Astrocyte (in vitro differentiated cells and primary cell): ENCODE measurements around the gene ARHGEF11. TPM values are rescaled to one million over a fixed set of nuclear protein-coding genes. Genes with fewer than 3 reads are reported as not detected.

Source experiments
- DNase-seq: peaks from one replicate; pipeline ENCODE4 v3.0.0-alpha.2; 2010; ENCODE audit warnings: low read depth
- FAIRE-seq: peaks from 2 replicates; lab custom pipeline; 2011; peaks lifted over from hg19 to GRCh38; lab: Jason Lieb, UNC
- H2AFZ ChIP-seq: 2 replicates; pipeline ENCODE4 v1.6.0; 2012; ENCODE audit warnings: low read depth, low read length, inconsistent platforms
- H3K27ac ChIP-seq: 2 replicates; pipeline ENCODE4 v1.5.1; 2011; ENCODE audit warnings: low read depth, low read length, inconsistent platforms
- H3K27me3 ChIP-seq: 2 replicates; pipeline ENCODE4 v1.6.0; 2011; ENCODE audit warnings: low read length, inconsistent platforms; ENCODE audit not compliant: insufficient read depth
- H3K36me3 ChIP-seq: 2 replicates; pipeline ENCODE4 v1.5.1; 2011; ENCODE audit warnings: low read length, inconsistent platforms; ENCODE audit not compliant: insufficient read depth
- H3K4me1 ChIP-seq: 2 replicates; pipeline ENCODE4 v1.5.1; 2011; ENCODE audit warnings: low read length, inconsistent platforms; ENCODE audit not compliant: insufficient read depth
- H3K4me2 ChIP-seq: 2 replicates; pipeline ENCODE4 v1.6.0; 2012; ENCODE audit warnings: low read length, inconsistent platforms
- H3K4me3 ChIP-seq: 2 replicates; pipeline ENCODE4 v1.5.1; 2011; ENCODE audit warnings: low read depth, mild to moderate bottlenecking, low read length, inconsistent platforms; ENCODE audit not compliant: insufficient read depth
- H3K79me2 ChIP-seq: 2 replicates; pipeline ENCODE4 v1.6.0; 2012; ENCODE audit warnings: mild to moderate bottlenecking, low read length, inconsistent platforms; ENCODE audit not compliant: insufficient read depth
- H3K9ac ChIP-seq: 2 replicates; pipeline ENCODE4 v1.6.0; 2012; ENCODE audit warnings: mild to moderate bottlenecking, low read length, inconsistent platforms
- H3K9me3 ChIP-seq: 2 replicates; pipeline ENCODE4 v1.5.1; 2012; ENCODE audit warnings: low read depth, mild to moderate bottlenecking, low read length, inconsistent platforms; ENCODE audit not compliant: insufficient read depth
- H4K20me1 ChIP-seq: 2 replicates; pipeline ENCODE4 v1.6.0; 2012; ENCODE audit warnings: low read length, inconsistent platforms; ENCODE audit not compliant: insufficient read depth
- H3K27ac Mint-ChIP-seq: one replicate; pipeline ENCODE4 v1.8.0; 2021; ENCODE audit warnings: mild to moderate bottlenecking, mixed read lengths; ENCODE audit not compliant: unreplicated experiment
- H3K27me3 Mint-ChIP-seq: one replicate; pipeline ENCODE4 v1.8.0; 2021; ENCODE audit warnings: low read depth, mixed read lengths; ENCODE audit not compliant: unreplicated experiment
- H3K36me3 Mint-ChIP-seq: one replicate; pipeline ENCODE4 v1.8.0; 2021; ENCODE audit warnings: low read depth, mixed read lengths; ENCODE audit not compliant: unreplicated experiment
- H3K4me1 Mint-ChIP-seq: one replicate; pipeline ENCODE4 v1.8.0; 2021; ENCODE audit warnings: low read depth, mixed read lengths; ENCODE audit not compliant: unreplicated experiment
- H3K4me3 Mint-ChIP-seq: one replicate; pipeline ENCODE4 v1.8.0; 2021; ENCODE audit warnings: mild to moderate bottlenecking, moderate library complexity, mixed read lengths; ENCODE audit not compliant: unreplicated experiment
- H3K9me3 Mint-ChIP-seq: one replicate; pipeline ENCODE4 v1.8.0; 2021; ENCODE audit warnings: mild to moderate bottlenecking, mixed read lengths; ENCODE audit not compliant: unreplicated experiment
- EZH2 ChIP-seq: IDR thresholded peaks from 2 replicates; pipeline ENCODE4 v1.6.1; 2012; ENCODE audit warnings: mild to moderate bottlenecking, low read length, inconsistent platforms; ENCODE audit not compliant: insufficient read depth
- total RNA-seq: library from RNA; stranded (reverse); gene quantifications from 2 replicates; pipeline ENCODE4 v1.2.1, GENCODE V29; 2021
- TF ChIP-seq, protein P1 (sequence below): IDR thresholded peaks from 2 replicates; pipeline ENCODE4 v1.5.1; 2011; ENCODE audit warnings: low read depth, mild to moderate bottlenecking, inconsistent platforms, low read length, moderate library complexity; ENCODE audit not compliant: insufficient read depth

ARHGEF11 gene
- total RNA-seq, 1 donor from 2014 or later, result 29.2 TPM

- H3K79me2 ChIP-seq, result no peaks in the 10 kb centered on the region
- peaks cover 61% of the 10 kb centered on the region for H3K27me3 Mint-ChIP-seq
These were observed 115.8 kb downstream of the ARHGEF11 start for GRCh38 chr1:156929596-156930238.

DNA sequence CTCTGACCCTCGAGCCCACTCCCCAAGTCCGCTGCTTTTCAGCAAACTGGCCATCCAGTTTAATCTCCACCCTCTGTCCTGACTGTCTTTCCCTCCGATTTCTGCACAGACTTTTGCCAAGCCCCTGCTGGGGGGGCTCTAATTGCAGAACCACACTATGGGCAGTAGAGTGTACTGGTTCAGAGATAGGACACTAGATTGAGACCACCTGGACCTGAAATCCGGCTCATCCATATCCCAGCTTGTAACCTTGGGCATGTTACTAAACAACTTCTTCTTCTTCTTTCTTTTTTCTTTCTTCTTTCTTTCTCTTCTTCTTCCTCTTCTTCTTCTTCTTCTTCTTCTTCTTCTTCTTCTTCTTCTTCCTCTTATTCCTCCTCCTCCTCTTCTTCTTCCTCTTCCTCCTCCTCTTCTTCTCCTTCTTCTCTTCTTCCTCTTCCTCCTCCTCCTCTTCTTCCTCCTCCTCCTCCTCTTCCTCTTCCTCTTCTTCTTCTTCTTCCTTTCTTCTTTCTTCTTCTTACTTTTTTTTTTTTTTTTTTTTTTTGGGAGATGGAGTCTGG lies 117.4 kb downstream of the ARHGEF11 start:
- Histone ChIP-seq H2AFZ (no peak overlapping the region), H3K9me3 (no peaks in the 10 kb centered on the region), H3K4me1 (peaks cover 15% of the 10 kb centered on the region), H3K36me3 (no peaks in the 10 kb centered on the region), H3K4me3 (no peak overlapping the region), H4K20me1 (peaks cover 8% of the 10 kb centered on the region), H3K4me2 (peak overlapping the region; percentile 84), H3K27ac (no peak overlapping the region), H3K27me3 (peaks cover 29% of the 10 kb centered on the region), H3K9ac (no peak overlapping the region), H3K79me2 (no peaks in the 10 kb centered on the region)
- no peaks in the 10 kb centered on the region for H3K36me3 Mint-ChIP-seq
- H3K27ac Mint-ChIP-seq, result no peak overlapping the region
- H3K27me3 Mint-ChIP-seq, result peaks cover 68% of the 10 kb centered on the region
- no peak for DNase-seq
- H3K4me3 Mint-ChIP-seq, result no peak overlapping the region
- TF ChIP-seq EZH2, result no peak
- TF ChIP-seq, protein P1, sequence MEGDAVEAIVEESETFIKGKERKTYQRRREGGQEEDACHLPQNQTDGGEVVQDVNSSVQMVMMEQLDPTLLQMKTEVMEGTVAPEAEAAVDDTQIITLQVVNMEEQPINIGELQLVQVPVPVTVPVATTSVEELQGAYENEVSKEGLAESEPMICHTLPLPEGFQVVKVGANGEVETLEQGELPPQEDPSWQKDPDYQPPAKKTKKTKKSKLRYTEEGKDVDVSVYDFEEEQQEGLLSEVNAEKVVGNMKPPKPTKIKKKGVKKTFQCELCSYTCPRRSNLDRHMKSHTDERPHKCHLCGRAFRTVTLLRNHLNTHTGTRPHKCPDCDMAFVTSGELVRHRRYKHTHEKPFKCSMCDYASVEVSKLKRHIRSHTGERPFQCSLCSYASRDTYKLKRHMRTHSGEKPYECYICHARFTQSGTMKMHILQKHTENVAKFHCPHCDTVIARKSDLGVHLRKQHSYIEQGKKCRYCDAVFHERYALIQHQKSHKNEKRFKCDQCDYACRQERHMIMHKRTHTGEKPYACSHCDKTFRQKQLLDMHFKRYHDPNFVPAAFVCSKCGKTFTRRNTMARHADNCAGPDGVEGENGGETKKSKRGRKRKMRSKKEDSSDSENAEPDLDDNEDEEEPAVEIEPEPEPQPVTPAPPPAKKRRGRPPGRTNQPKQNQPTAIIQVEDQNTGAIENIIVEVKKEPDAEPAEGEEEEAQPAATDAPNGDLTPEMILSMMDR, result no peak
- H3K9me3 Mint-ChIP-seq, result peaks cover 1% of the 10 kb centered on the region
- H3K4me1 Mint-ChIP-seq, result peaks cover 11% of the 10 kb centered on the region
- FAIRE-seq, result no peak

More at GRCh38 chr1:156929596-156930238, 115.8 kb downstream of the ARHGEF11 start:
- DNase-seq, result no peak
- H3K4me1 Mint-ChIP-seq, result peaks cover 9% of the 10 kb centered on the region
- H3K36me3 ChIP-seq, result no peaks in the 10 kb centered on the region
- H3K36me3 Mint-ChIP-seq, result peaks cover 4% of the 10 kb centered on the region
- H3K27ac Mint-ChIP-seq, result no peak overlapping the region
- H3K27me3 ChIP-seq, result peaks cover 15% of the 10 kb centered on the region
- no peak for FAIRE-seq
- H3K9me3 Mint-ChIP-seq, result peaks cover 1% of the 10 kb centered on the region
- no peak overlapping the region for H3K27ac ChIP-seq
- no peaks in the 10 kb centered on the region for H3K9me3 ChIP-seq
- H2AFZ ChIP-seq, result no peak overlapping the region
- H3K4me3 ChIP-seq, result no peak overlapping the region
- H4K20me1 ChIP-seq, result peaks cover 8% of the 10 kb centered on the region
- no peak overlapping the region for H3K4me3 Mint-ChIP-seq
- H3K4me1 ChIP-seq, result peaks cover 10% of the 10 kb centered on the region
- no peak overlapping the region for H3K4me2 ChIP-seq
- H3K9ac ChIP-seq, result no peak overlapping the region
- TF ChIP-seq, protein P1, result no peak
- TF ChIP-seq EZH2, result no peak
